HL-60 (cell line): ENCODE results near the gene SV2C.

Source experiments
- POLR2AphosphoS5 ChIP-seq: IDR thresholded peaks from 2 replicates; pipeline ENCODE4 v1.6.1; 2012; ENCODE audit warnings: low read depth
- SPI1 ChIP-seq: IDR thresholded peaks from 2 replicates; pipeline ENCODE4 v1.6.1; 2012; ENCODE audit warnings: low read depth, mild to moderate bottlenecking, borderline replicate concordance
- TF ChIP-seq, protein P1 (sequence below): IDR thresholded peaks from one replicate; pipeline ENCODE4 v1.5.1; 2011; ENCODE audit warnings: low read length, control low read depth, inconsistent platforms; ENCODE audit not compliant: insufficient read depth

DNA sequence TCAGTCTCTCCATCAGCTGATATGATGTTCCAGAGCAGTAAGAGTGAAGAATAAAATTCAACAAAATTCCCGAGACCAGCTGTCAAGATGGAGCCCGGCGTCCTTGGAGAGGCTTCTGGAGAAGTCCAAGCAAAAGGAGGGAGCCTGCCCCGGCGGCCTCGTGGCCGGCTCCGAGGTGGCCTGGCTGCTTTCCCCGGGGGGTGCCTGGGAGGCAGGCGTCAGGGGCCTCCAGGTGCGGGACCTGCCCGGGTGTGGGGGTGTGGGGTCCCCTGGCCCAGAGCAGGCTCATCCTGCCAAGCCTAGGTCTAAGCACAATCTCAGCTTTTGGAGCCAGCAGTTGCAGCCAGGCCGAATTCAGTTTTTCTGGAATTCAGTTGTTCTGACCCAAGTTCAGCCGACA, 197.3 kb downstream of the SV2C start:
- TF ChIP-seq, protein P1, sequence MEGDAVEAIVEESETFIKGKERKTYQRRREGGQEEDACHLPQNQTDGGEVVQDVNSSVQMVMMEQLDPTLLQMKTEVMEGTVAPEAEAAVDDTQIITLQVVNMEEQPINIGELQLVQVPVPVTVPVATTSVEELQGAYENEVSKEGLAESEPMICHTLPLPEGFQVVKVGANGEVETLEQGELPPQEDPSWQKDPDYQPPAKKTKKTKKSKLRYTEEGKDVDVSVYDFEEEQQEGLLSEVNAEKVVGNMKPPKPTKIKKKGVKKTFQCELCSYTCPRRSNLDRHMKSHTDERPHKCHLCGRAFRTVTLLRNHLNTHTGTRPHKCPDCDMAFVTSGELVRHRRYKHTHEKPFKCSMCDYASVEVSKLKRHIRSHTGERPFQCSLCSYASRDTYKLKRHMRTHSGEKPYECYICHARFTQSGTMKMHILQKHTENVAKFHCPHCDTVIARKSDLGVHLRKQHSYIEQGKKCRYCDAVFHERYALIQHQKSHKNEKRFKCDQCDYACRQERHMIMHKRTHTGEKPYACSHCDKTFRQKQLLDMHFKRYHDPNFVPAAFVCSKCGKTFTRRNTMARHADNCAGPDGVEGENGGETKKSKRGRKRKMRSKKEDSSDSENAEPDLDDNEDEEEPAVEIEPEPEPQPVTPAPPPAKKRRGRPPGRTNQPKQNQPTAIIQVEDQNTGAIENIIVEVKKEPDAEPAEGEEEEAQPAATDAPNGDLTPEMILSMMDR = no peak
- TF ChIP-seq POLR2AphosphoS5 (no peak), SPI1 (no peak)
